ENCODE data around the gene FLRT2.

FLRT2 gene

DNA sequence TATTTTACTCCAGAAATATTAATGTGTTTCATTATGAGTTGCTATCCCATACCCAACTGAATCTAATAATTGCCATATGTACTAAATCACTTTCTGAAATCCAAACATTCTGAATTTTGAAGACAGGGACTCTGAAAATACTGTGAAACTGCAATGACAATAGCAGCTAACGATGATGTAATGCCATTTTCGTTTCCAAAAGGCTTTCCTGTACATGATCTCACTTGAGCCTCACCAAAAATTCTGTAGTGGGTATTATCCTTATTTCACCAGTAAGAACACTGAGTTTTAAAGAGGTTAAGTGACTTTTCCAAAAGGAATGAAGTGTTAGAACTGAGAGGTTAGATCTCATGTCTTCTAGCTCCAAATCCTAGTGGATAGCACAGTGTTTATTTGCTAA is 133.3 kb downstream of the FLRT2 start:
- no peak for DNase-seq

DNA sequence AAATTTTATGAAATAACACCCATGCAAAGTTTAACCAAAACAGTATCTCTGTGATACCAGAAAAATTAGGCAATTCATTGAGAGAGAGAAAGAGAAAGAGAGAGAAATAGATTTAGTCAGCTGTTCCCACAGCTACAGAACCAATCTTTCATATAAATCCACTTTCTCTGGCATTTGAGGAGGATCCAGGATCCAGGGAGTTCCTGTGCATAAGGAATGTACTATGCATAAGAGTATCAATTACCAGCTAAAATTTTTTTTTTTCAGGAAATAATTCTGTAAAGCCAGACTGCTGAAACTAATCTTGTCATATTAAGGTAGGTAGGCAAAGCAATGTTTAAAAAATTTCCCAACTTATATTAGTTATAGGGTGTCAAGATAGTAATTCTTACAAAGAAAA is 133.7 kb downstream of the FLRT2 start:
- ATAC-seq: no peak
- DNase-seq: no peak

More for the DNA sequence above, 133.3 kb downstream of the FLRT2 start:
- no peak for ATAC-seq

DNA sequence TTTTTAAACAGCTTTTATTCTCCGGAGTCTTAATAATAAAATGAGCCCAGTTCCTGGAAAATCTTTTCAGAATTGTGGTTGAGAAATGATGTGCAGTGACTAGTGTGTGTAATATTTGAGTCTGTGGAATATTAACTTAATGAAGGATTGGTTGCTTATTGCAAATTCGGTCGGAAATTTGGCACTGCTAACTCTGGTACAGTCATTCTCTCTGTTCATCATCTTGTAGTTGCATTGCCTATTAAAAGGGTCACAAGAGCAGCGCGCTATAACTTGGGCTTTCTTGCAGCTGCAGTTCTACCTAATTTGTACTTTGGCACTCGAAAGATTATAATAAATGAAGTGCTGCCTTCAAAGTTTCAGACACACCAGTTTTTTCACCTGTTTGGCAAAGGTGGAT is 146.0 kb downstream of the FLRT2 start:
- no peak for DNase-seq

DNA sequence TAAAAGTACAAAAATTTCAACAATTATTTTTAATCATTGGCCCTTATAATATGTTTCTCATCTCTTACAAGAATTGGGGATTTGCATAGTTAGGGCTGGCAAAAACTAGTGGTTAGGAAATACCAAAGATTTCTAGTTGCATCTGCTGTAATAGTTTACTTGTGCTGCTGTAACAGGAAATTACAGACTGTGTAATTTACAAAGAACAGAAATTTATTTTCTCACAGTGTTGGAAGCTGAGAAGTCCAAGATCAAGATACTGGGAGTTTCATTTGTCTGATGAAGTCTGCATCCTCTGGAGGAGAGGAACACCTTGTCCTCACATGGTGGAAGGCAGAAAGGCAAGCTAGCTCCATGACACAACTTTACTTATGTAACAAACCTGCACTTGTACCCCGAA is 157.0 kb downstream of the FLRT2 start:
- ATAC-seq: no peak
- no peak for DNase-seq

More for the DNA sequence above, 146.0 kb downstream of the FLRT2 start:
- no peak for ATAC-seq

DNA sequence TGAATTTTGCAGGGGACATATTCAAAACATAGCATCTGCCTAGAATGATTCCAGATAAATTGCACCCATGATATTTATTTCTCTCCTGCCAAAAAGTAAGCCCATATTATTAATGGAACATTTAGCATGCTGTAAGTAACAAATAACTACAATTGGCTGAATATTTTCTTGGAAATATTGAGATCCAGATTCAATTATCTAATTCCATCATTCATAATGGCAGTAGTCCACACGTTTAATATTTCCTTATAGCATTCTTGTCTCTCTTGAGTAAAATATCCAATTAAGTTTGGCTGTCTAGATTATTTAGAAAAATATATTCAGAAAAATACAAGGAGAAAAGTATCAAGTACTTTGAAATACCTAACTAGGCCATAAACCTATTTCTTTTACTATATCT is 157.5 kb downstream of the FLRT2 start:
- no peak for DNase-seq
- no peak for ATAC-seq

DNA sequence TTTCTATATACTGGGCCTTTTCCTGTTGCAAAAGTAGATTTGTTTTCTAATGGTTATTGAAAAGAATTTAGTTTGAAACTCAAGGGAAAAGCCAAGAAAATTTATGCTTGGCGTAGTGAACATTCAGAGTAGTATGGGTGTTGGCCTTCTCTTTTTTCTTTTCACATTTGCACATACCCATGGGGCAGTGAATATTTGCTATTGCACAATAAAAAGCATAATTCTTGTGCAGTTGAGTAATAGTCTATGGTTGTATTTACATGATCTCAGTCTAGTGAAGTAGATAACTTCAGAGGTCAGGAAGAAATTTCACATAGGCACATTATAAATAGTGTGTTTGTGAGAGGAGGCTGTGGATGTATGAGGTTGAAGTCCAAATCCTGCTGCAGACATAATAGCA is 158.1 kb downstream of the FLRT2 start:
- DNase-seq: no peak
- ATAC-seq: no peak

DNA sequence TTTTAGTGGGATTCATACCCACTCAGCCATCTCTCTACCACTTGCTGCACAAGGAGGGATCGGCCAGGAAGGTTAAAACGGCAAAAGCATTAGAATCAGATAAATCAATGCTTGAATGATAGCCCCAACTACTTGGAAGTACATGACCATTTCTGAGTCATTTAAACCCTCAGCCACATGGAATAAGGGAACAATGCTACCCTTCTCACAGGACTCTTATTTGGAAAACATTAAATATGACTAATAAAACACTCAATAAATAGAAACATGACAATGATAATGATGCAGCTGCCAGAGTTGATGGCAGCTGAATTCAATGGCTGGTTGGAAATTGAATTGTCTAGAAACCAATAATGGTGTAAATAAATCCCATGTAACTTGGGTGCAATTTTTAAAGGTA is 165.4 kb downstream of the FLRT2 start:
- DNase-seq: no peak
- no peak for ATAC-seq

DNA sequence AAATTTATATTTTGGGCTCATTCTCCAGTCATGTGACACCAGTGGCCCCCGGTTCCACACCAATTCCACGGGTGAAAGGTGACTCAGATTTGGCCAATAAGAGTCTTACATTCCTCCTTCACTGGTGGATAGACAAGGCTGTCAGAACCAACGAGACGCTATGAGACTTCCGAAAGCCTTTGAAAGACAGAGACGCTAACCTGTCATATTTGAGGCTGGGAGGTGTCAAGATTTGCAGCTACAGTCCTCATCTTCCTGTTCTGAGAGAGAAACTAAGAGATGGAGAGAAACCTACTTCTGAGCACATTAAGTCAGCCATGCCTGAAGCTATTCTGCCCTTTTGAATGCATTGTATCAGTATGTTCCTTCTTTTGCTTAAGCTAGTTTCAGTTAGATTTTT is 171.2 kb downstream of the FLRT2 start:
- ATAC-seq (no peak), DNase-seq (no peak)

DNA sequence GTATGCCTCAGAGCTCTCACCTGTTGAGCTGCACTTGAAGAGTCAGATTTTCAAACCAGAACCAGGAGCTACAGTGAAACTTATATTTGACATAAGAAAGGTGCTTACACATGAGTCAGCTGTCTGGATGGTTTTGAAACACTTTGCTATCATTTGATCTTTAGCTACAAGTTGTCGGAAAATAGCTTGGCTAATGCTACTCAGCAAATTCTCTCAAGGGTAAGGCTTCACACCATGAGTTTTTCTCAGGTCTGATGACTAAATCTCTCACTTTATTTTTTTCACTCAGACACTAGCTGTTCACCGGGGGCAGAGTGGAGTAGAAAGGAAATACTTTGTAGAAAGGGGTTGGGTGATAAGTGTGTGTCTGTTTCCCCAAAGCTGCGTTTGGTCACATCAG is 171.8 kb downstream of the FLRT2 start:
- DNase-seq: no peak
- ATAC-seq: peak; percentile 28

DNA sequence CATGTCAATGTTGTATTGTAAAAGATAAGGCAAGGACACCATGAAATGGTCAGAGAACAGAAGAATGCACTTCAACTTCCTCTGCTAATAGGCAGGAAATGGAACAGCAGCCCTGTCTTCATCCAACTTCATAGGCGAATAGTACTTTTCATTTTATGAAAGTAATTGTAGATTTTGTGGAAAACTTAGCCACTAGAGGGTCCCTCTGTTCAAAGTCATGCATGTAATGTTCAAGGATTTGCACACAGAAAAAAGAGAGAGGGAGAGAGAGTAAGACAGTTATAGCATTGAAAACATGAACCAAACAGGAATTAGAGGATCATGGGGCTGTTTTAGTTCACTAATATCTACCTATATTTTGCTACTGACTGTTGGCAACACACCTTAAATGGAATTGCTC is 172.2 kb downstream of the FLRT2 start:
- no peak for DNase-seq
- no peak for ATAC-seq

DNA sequence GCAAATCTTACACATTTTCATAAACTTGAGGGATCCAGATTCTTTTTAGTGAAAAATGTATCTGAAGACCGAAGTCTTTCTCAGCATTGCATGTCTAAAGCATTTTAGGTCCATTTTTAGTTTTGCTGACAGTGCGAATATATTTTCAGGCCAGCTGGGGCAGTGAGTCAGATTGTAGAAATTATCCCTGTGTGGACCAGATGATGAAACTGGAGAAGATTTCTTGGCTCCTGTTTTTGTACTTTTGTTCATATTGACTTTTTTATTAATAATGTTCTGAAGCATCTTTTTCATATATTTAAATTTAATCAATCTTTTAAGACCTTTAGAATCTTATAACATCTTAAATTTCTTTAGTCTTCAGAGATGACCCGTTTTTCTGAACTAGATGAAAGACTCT is 173.1 kb downstream of the FLRT2 start:
- DNase-seq (no peak), ATAC-seq (no peak)
